HL-60 (cell line): ENCODE measurements around the gene PRKG2.

Experiments
- CTCF ChIP-seq: IDR thresholded peaks from one replicate; pipeline ENCODE4 v1.5.1; 2011; ENCODE audit warnings: low read length, control low read depth, inconsistent platforms; ENCODE audit not compliant: insufficient read depth
- POLR2AphosphoS5 ChIP-seq: IDR thresholded peaks from 2 replicates; pipeline ENCODE4 v1.6.1; 2012; ENCODE audit warnings: low read depth

- TF ChIP-seq CTCF (no peak), POLR2AphosphoS5 (no peak)
Observed at GRCh38 chr4:81095389-81095788, 119.6 kb downstream of the PRKG2 start.
